GM20000 (cell line): ENCODE measurements around the gene TDRD7.

Experiments used
- DNase-seq: peaks from one replicate; pipeline ENCODE4 v3.0.0; 2012; ENCODE audit warnings: low spot score
- CTCF ChIP-seq: IDR thresholded peaks from 2 replicates; pipeline ENCODE4 v1.5.1; 2012; ENCODE audit warnings: mild to moderate bottlenecking, control low read depth; ENCODE audit errors: extremely low read depth, missing control alignments

The TDRD7 gene

GRCh38 chr9:97534185-97534584 is 122.3 kb downstream of the TDRD7 start:
- no peak for DNase-seq
- TF ChIP-seq CTCF: no peak

- DNase-seq: no peak
- TF ChIP-seq CTCF: no peak
Measured at GRCh38 chr9:97534961-97535594, 123.2 kb downstream of the TDRD7 start.

- TF ChIP-seq CTCF: no peak
- no peak for DNase-seq
Measured at GRCh38 chr9:97535771-97536170, 123.9 kb downstream of the TDRD7 start.

GRCh38 chr9:97536480-97536879 is 124.6 kb downstream of the TDRD7 start:
- no peak for DNase-seq
- TF ChIP-seq CTCF: no peak

GRCh38 chr9:97543561-97543960 is 131.7 kb downstream of the TDRD7 start:
- DNase-seq: no peak
- no peak for TF ChIP-seq CTCF

- no peak for DNase-seq
- no peak for TF ChIP-seq CTCF
Measured at GRCh38 chr9:97545486-97545885, 133.6 kb downstream of the TDRD7 start.
